Measurements from ENCODE around the gene RABGAP1.

RABGAP1 gene

GRCh38 chr9:123048748-123049147 lies 107.9 kb downstream of the RABGAP1 start:
- DNase-seq (ENCODE audit: low spot score): no peak

GRCh38 chr9:123049589-123050222 lies 108.9 kb downstream of the RABGAP1 start:
- no peak for DNase-seq (ENCODE audit: low spot score)

- no peak for DNase-seq (ENCODE audit: low spot score)
Measured at GRCh38 chr9:123053046-123053445, 112.2 kb downstream of the RABGAP1 start.

- DNase-seq (ENCODE audit: low spot score): no peak
Measured at GRCh38 chr9:123053711-123054110, 112.9 kb downstream of the RABGAP1 start.

- no peak for DNase-seq (ENCODE audit: low spot score)
Measured at GRCh38 chr9:123058834-123059233, 118.0 kb downstream of the RABGAP1 start.

GRCh38 chr9:123059472-123060220 lies 118.8 kb downstream of the RABGAP1 start:
- DNase-seq (ENCODE audit: low spot score): no peak

- no peak for DNase-seq (ENCODE audit: low spot score)
Measured at GRCh38 chr9:123061216-123061615, 120.4 kb downstream of the RABGAP1 start.

- DNase-seq (ENCODE audit: low spot score): no peak
Measured at GRCh38 chr9:123062351-123063176, 121.7 kb downstream of the RABGAP1 start.

GRCh38 chr9:123063177-123063598 lies 122.4 kb downstream of the RABGAP1 start:
- no peak for DNase-seq (ENCODE audit: low spot score)

- DNase-seq (ENCODE audit: low spot score): no peak
Measured at GRCh38 chr9:123063896-123064295, 123.1 kb downstream of the RABGAP1 start.

GRCh38 chr9:123064716-123065115 lies 123.9 kb downstream of the RABGAP1 start:
- no peak for DNase-seq (ENCODE audit: low spot score)

GRCh38 chr9:123065196-123065595 lies 124.4 kb downstream of the RABGAP1 start:
- no peak for DNase-seq (ENCODE audit: low spot score)

GRCh38 chr9:123067136-123067535 lies 126.3 kb downstream of the RABGAP1 start:
- no peak for DNase-seq (ENCODE audit: low spot score)

GRCh38 chr9:123069010-123069481 lies 128.2 kb downstream of the RABGAP1 start:
- no peak for DNase-seq (ENCODE audit: low spot score)

GRCh38 chr9:123070198-123070597 lies 129.4 kb downstream of the RABGAP1 start:
- DNase-seq (ENCODE audit: low spot score): no peak

- DNase-seq (ENCODE audit: low spot score): no peak
Measured at GRCh38 chr9:123072407-123072995, 131.7 kb downstream of the RABGAP1 start.

GRCh38 chr9:123073441-123073840 lies 132.6 kb downstream of the RABGAP1 start:
- DNase-seq (ENCODE audit: low spot score): no peak

GRCh38 chr9:123073991-123074422 lies 133.2 kb downstream of the RABGAP1 start:
- no peak for DNase-seq (ENCODE audit: low spot score)

- no peak for DNase-seq (ENCODE audit: low spot score)
Measured at GRCh38 chr9:123074628-123075027, 133.8 kb downstream of the RABGAP1 start.

- DNase-seq (ENCODE audit: low spot score): no peak
Measured at GRCh38 chr9:123080444-123080843, 139.6 kb downstream of the RABGAP1 start.

GRCh38 chr9:123081824-123082223 lies 141.0 kb downstream of the RABGAP1 start:
- DNase-seq (ENCODE audit: low spot score): peak; percentile 32

- DNase-seq (ENCODE audit: low spot score): no peak
Measured at GRCh38 chr9:123083680-123084079, 142.9 kb downstream of the RABGAP1 start.
